HCT116 (cell line): Measurements from ENCODE around the gene PBX1. TPM values are rescaled to one million over a fixed set of nuclear protein-coding genes. Genes with fewer than 3 reads are reported as not detected.

Source experiments
- ATAC-seq: fragments of 200-7000 bp; cut with Tn5 transposase; 2 replicates; pipeline ENCODE4 v1.9.1; 2020; ENCODE audit warnings: mild to moderate bottlenecking, moderate library complexity
- BruUV-seq: library from RNA; stranded (reverse); fragments of 400-500 nt; replicated peaks from 2 replicates; lab custom pipeline; 2021; lab: Mats Ljungman, UMichigan
- CTCF ChIA-PET: fragments of 300-600 bp; sonication (Branson Sonifier 250); formaldehyde crosslinking; loops from one replicate; lab custom pipeline; 2021; ENCODE audit warnings: antibody characterized with exemption; lab: Charles Lee
- POLR2A ChIA-PET: fragments of 300-600, 350-600 bp; sonication (Branson Sonifier 250); formaldehyde crosslinking; loops from one replicate; lab custom pipeline; 2021; ENCODE audit warnings: antibody characterized with exemption; lab: Charles Lee
- RAD21 ChIA-PET, 2 experiments: fragments of 300-600 bp; sonication (Branson Sonifier 250); formaldehyde crosslinking; loops; one replicate each; lab custom pipeline; 2023; ENCODE audit warnings: low total read pairs in 2 of 2; ENCODE audit not compliant: uncharacterized antibody in 2 of 2, unreplicated experiment in 2 of 2, low non-redundant PET in 1 of 2; lab: Charles Lee
- DNase-seq: peaks from one replicate; pipeline ENCODE4 v3.0.0-alpha.2; 2010; ENCODE audit warnings: low read depth, low spot score
- H2AFZ ChIP-seq: fragments of 200-600 bp; shearing (Covaris generic), sonication (generic); 2 replicates; pipeline ENCODE4 v1.6.1; 2017; ENCODE audit warnings: low read depth, mixed run types, mixed read lengths, antibody characterized with exemption, low read length; ENCODE audit not compliant: poor library complexity, severe bottlenecking
- H3K27ac ChIP-seq: 2 replicates; pipeline ENCODE4 v1.5.1; 2012; ENCODE audit warnings: low read depth, low read length
- H3K27me3 ChIP-seq: fragments of 200-600 bp; sonication (generic); 2 replicates; pipeline ENCODE4 v1.6.1; 2016; ENCODE audit warnings: mixed run types, low read length, mixed read lengths; ENCODE audit not compliant: insufficient read depth
- H3K36me3 ChIP-seq, 2 experiments: fragments of 200-500 bp in 1 of 2; fragments of 200-600 bp in 1 of 2; sonication (Bioruptor generic) in 1 of 2; sonication (generic) in 1 of 2; 2 replicates each; pipeline versions ENCODE4 v1.5.1 to v1.6.1; 2014 to 2016; ENCODE audit warnings: low read length in 2 of 2, inconsistent platforms in 1 of 2, mixed read lengths in 1 of 2, mixed run types in 1 of 2; ENCODE audit not compliant: insufficient read depth in 2 of 2, control insufficient read depth in 1 of 2
- H3K4me1 ChIP-seq, 2 experiments: fragments of 200-600 bp in 1 of 2; sonication (generic) in 1 of 2; 2 replicates each; pipeline versions ENCODE4 v1.5.1 to v1.6.1; 2012 to 2017; ENCODE audit warnings: low read length in 2 of 2, inconsistent platforms in 1 of 2, mild to moderate bottlenecking in 1 of 2, mixed read lengths in 1 of 2, mixed run types in 1 of 2, moderate library complexity in 1 of 2; ENCODE audit not compliant: insufficient read depth in 2 of 2, control insufficient read depth in 1 of 2
- H3K4me2 ChIP-seq: fragments of 200-600 bp; sonication (generic); 2 replicates; pipeline ENCODE4 v1.6.1; 2017; ENCODE audit warnings: mixed run types, low read length, mixed read lengths
- H3K4me3 ChIP-seq, 2 experiments: fragments of 200-600 bp in 1 of 2; sonication (generic) in 1 of 2; replicated peaks in 1 of 2; 2 replicates each; pipeline ENCODE4 v1.5.1; 2011 to 2016; ENCODE audit warnings: low read length in 2 of 2, control low read depth in 1 of 2, low read depth in 1 of 2, mild to moderate bottlenecking in 1 of 2, mixed read lengths in 1 of 2, mixed run types in 1 of 2
- H3K79me2 ChIP-seq: fragments of 200-600 bp; sonication (generic); 2 replicates; pipeline ENCODE4 v1.6.1; 2017; ENCODE audit warnings: mild to moderate bottlenecking, mixed run types, low read length, moderate library complexity, mixed read lengths; ENCODE audit not compliant: insufficient read depth
- H3K9ac ChIP-seq: fragments of 200-600 bp; sonication (generic); 2 replicates; pipeline ENCODE4 v1.6.1; 2016; ENCODE audit warnings: low read length, mixed read lengths
- H3K9me2 ChIP-seq: fragments of 200-600 bp; sonication (generic), shearing (Covaris generic); 2 replicates; pipeline ENCODE4 v1.6.1; 2017; ENCODE audit warnings: mixed run types, mild to moderate bottlenecking, moderate library complexity; ENCODE audit not compliant: insufficient read depth
- H3K9me3 ChIP-seq, 2 experiments: fragments of 200-500 bp in 1 of 2; fragments of 200-600 bp in 1 of 2; sonication (Bioruptor generic) in 1 of 2; sonication (generic) in 1 of 2; 2 replicates each; pipeline ENCODE4 v1.6.1; 2014 to 2017; ENCODE audit warnings: low read length in 2 of 2, mixed read lengths in 2 of 2, inconsistent platforms in 1 of 2, low read depth in 1 of 2, mild to moderate bottlenecking in 1 of 2, mixed run types in 1 of 2, moderate library complexity in 1 of 2; ENCODE audit not compliant: control insufficient read depth in 1 of 2, insufficient read depth in 1 of 2
- H4K20me1 ChIP-seq: fragments of 200-600 bp; sonication (generic), shearing (Covaris generic); 2 replicates; pipeline ENCODE4 v1.6.1; 2017; ENCODE audit warnings: mixed run types, mild to moderate bottlenecking, moderate library complexity; ENCODE audit not compliant: insufficient read depth
- ATF3 ChIP-seq: IDR thresholded peaks from 2 replicates; pipeline ENCODE4 v1.6.1; 2012
- CEBPB ChIP-seq: IDR thresholded peaks from 2 replicates; pipeline ENCODE4 v1.6.1; 2012; ENCODE audit warnings: low read depth
- ELF1 ChIP-seq: IDR thresholded peaks from 2 replicates; pipeline ENCODE4 v1.6.1; 2012; ENCODE audit warnings: low read depth, borderline replicate concordance
- EZH2phosphoT487 ChIP-seq: fragments of 200-600 bp; IDR thresholded peaks from 2 replicates; pipeline ENCODE4 v1.6.1; 2018; ENCODE audit warnings: antibody characterized with exemption, borderline replicate concordance
- FOSL1 ChIP-seq: IDR thresholded peaks from 2 replicates; pipeline ENCODE4 v1.6.1; 2012; ENCODE audit warnings: low read depth
- POLR2AphosphoS5 ChIP-seq: IDR thresholded peaks from 2 replicates; pipeline ENCODE4 v1.6.1; 2011; ENCODE audit warnings: mild to moderate bottlenecking, low read depth, low read length, moderate library complexity
- RAD21 ChIP-seq: IDR thresholded peaks from 2 replicates; pipeline ENCODE4 v1.6.1; 2012; ENCODE audit warnings: low read depth, mild to moderate bottlenecking
- SIN3A ChIP-seq: IDR thresholded peaks from 2 replicates; pipeline ENCODE4 v1.6.1; 2012; ENCODE audit warnings: low read depth
- SP1 ChIP-seq: IDR thresholded peaks from 2 replicates; pipeline ENCODE4 v1.6.1; 2012; ENCODE audit warnings: low read depth
- intact Hi-C: fragments of 100-400 bp; cut with micrococcal nuclease; formaldehyde crosslinking; loops from 2 replicates; pipeline ENCODE4 v1.10.0; 2022
- total RNA-seq: library from RNA; stranded (reverse); gene quantifications from one replicate; pipeline ENCODE4 v1.2.1, GENCODE V29; 2021; ENCODE audit not compliant: unreplicated experiment
- TF ChIP-seq, protein P1 (sequence below): IDR thresholded peaks from 2 replicates; pipeline ENCODE4 v1.6.1; 2012; ENCODE audit warnings: low read depth
- TF ChIP-seq, protein P2 (sequence below), 3 experiments: fragments of 200-600 bp in 1 of 3; sonication (generic) in 1 of 3; IDR thresholded peaks in 2 of 3; conservative IDR thresholded peaks in 1 of 3; 2 replicates each; pipeline ENCODE4 v1.5.1; 2012 to 2017; ENCODE audit warnings: low read depth in 2 of 3, low read length in 2 of 3, antibody characterized with exemption in 1 of 3, borderline replicate concordance in 1 of 3, control low read depth in 1 of 3, mild to moderate bottlenecking in 1 of 3, mixed read lengths in 1 of 3, mixed run types in 1 of 3, moderate library complexity in 1 of 3; ENCODE audit not compliant: insufficient read depth in 1 of 3

PBX1 gene
- total RNA-seq, 1 experiment from 2014 or later: 29.6 TPM

GRCh38 chr1:164671966-164672571 is 113.1 kb downstream of the PBX1 start (continued):
- TF ChIP-seq, protein P1, sequence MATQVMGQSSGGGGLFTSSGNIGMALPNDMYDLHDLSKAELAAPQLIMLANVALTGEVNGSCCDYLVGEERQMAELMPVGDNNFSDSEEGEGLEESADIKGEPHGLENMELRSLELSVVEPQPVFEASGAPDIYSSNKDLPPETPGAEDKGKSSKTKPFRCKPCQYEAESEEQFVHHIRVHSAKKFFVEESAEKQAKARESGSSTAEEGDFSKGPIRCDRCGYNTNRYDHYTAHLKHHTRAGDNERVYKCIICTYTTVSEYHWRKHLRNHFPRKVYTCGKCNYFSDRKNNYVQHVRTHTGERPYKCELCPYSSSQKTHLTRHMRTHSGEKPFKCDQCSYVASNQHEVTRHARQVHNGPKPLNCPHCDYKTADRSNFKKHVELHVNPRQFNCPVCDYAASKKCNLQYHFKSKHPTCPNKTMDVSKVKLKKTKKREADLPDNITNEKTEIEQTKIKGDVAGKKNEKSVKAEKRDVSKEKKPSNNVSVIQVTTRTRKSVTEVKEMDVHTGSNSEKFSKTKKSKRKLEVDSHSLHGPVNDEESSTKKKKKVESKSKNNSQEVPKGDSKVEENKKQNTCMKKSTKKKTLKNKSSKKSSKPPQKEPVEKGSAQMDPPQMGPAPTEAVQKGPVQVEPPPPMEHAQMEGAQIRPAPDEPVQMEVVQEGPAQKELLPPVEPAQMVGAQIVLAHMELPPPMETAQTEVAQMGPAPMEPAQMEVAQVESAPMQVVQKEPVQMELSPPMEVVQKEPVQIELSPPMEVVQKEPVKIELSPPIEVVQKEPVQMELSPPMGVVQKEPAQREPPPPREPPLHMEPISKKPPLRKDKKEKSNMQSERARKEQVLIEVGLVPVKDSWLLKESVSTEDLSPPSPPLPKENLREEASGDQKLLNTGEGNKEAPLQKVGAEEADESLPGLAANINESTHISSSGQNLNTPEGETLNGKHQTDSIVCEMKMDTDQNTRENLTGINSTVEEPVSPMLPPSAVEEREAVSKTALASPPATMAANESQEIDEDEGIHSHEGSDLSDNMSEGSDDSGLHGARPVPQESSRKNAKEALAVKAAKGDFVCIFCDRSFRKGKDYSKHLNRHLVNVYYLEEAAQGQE: no peak
- no peak for TF ChIP-seq SP1
- no peak for TF ChIP-seq ATF3
- TF ChIP-seq ELF1: no peak
- no peak for TF ChIP-seq EZH2phosphoT487
- TF ChIP-seq CEBPB: no peak
- no peak for TF ChIP-seq POLR2AphosphoS5
- TF ChIP-seq FOSL1: no peak
- TF ChIP-seq SIN3A: no peak

DNA sequence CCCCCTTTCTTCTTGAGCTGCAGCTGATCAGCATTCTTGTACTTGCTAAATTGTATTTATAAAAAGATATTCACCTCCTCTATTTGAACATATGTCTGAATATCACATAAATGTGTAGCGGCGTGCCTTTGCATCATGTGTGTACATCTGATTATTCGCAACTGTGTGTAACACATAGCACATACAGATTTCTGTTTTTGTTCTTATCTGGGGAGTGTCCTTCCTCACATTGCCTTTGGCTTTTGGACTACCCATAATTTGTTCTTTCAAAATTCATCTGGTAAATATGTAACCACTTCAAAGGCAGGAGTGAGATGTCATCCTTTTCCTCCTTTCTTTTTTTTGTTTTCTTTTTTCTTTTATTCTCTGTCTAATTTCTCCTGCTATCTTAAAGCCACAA is 113.6 kb downstream of the PBX1 start:
- H3K9me3 ChIP-seq: peaks cover 0 to 5% of the 10 kb centered on the region in 2 experiments; a peak in 1 of 4 replicates
- BruUV-seq: no TSS peak
- H4K20me1 ChIP-seq: no peaks in the 10 kb centered on the region
- TF ChIP-seq, protein P2, sequence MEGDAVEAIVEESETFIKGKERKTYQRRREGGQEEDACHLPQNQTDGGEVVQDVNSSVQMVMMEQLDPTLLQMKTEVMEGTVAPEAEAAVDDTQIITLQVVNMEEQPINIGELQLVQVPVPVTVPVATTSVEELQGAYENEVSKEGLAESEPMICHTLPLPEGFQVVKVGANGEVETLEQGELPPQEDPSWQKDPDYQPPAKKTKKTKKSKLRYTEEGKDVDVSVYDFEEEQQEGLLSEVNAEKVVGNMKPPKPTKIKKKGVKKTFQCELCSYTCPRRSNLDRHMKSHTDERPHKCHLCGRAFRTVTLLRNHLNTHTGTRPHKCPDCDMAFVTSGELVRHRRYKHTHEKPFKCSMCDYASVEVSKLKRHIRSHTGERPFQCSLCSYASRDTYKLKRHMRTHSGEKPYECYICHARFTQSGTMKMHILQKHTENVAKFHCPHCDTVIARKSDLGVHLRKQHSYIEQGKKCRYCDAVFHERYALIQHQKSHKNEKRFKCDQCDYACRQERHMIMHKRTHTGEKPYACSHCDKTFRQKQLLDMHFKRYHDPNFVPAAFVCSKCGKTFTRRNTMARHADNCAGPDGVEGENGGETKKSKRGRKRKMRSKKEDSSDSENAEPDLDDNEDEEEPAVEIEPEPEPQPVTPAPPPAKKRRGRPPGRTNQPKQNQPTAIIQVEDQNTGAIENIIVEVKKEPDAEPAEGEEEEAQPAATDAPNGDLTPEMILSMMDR (IDR thresholded peaks at IDR 0.05 in 2 of 3, conservative IDR thresholded peaks at IDR 0.05 in 1 of 3; ENCODE audit: borderline replicate concordance in 1 of 3, insufficient read depth in 1 of 3, low read depth in 2 of 3, low read length in 2 of 3): no peak
- TF ChIP-seq FOSL1 (no peak), RAD21 (no peak)
- TF ChIP-seq, all 23 proteins: peak for 0
- Histone ChIP-seq H3K9me2 (no peaks in the 10 kb centered on the region), H3K36me3 (no peaks in the 10 kb centered on the region), H3K27me3 (no peaks in the 10 kb centered on the region), H3K4me2 (no peak overlapping the region), H3K4me3 (no peak overlapping the region), H3K4me1 (peaks cover 36 to 38% of the 10 kb centered on the region in 2 experiments), H3K9ac (no peak overlapping the region), H3K27ac (no peak overlapping the region), H2AFZ (no peak overlapping the region), H3K79me2 (no peaks in the 10 kb centered on the region)
- ChIA-PET CTCF (interaction anchor here (1.5 to 1.9 kb wide), 3 partner anchors 11 to 115 kb away, joined by 5 to 18 read pairs (median 9); no protein-coding TSS in a partner anchor), RAD21 (no interaction called here), POLR2A (no interaction called here)
- DNase-seq (no peak), ATAC-seq (no peak)
- intact Hi-C loops: loop anchor here (2.0 kb wide), 1 partner anchor 400 kb away; no protein-coding TSS in a partner anchor
